Neural progenitor cell (in vitro differentiated cells): ENCODE results near the gene GRB2.

ENCODE experiments used
- EZH2 ChIP-seq: fragments of 200-600 bp; sonication (generic); IDR thresholded peaks from 2 replicates; pipeline ENCODE4 v1.6.1; 2017; ENCODE audit warnings: antibody characterized with exemption, mild to moderate bottlenecking, moderate library complexity
- EZH2phosphoT487 ChIP-seq: fragments of 200-600 bp; sonication (generic); IDR thresholded peaks from 2 replicates; pipeline ENCODE4 v1.6.1; 2017; ENCODE audit warnings: antibody characterized with exemption
- TF ChIP-seq, protein P1 (sequence below): fragments of 200-600 bp; sonication (generic); IDR thresholded peaks from 2 replicates; pipeline ENCODE4 v1.5.1; 2017; ENCODE audit warnings: antibody characterized with exemption, mild to moderate bottlenecking

DNA sequence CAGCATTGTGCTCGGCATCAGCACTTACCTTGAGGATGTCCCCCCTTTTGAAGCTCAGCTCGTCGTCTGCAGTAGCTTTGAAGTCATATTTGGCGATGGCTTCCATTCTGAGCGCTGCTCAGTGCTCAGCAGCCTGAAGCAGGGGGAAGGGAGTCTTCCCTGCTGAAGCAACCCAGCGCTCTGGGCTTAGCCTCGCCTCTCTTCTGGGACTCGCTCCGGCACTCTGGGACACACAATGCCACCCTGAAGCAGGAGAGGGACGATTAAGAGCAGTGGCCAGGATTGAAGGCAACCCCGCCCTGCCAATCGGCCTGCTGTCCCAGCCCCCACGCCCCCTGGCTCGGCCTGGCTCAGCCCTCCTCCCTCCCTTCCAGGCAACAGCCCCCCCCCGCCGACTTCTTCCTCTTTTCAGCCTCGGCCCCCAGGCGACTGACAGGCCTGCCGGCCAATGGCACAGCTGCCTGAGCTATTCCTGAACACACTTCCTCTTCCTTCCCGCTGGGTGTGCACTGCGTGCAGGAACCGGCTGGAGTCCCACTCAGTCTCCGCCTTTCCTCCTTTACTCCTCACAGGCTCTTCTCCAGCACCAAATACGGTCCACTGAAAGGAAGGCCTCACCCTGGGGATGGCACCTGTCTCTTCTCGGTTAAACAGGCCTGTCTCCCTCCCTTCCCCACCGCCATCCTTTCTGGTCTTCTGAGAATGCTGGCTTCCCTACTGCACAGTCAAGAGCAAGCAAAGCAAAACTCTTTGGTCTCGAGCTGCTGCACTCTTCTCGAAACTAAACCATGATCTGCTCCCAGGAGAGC is 11.8 kb downstream of the GRB2 start:
- TF ChIP-seq EZH2 (no peak), EZH2phosphoT487 (no peak)
- TF ChIP-seq, protein P1, sequence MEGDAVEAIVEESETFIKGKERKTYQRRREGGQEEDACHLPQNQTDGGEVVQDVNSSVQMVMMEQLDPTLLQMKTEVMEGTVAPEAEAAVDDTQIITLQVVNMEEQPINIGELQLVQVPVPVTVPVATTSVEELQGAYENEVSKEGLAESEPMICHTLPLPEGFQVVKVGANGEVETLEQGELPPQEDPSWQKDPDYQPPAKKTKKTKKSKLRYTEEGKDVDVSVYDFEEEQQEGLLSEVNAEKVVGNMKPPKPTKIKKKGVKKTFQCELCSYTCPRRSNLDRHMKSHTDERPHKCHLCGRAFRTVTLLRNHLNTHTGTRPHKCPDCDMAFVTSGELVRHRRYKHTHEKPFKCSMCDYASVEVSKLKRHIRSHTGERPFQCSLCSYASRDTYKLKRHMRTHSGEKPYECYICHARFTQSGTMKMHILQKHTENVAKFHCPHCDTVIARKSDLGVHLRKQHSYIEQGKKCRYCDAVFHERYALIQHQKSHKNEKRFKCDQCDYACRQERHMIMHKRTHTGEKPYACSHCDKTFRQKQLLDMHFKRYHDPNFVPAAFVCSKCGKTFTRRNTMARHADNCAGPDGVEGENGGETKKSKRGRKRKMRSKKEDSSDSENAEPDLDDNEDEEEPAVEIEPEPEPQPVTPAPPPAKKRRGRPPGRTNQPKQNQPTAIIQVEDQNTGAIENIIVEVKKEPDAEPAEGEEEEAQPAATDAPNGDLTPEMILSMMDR: no peak
